ENCODE results near the gene PRKX. TPM values are rescaled to one million over a fixed set of nuclear protein-coding genes. Genes with fewer than 3 reads are reported as not detected.
A peak's percentile ranks its signal among the peaks of the same experiment; 100 is the strongest.

The PRKX gene
- total RNA-seq, 1 experiment from 2014 or later = 20.5 TPM

DNA sequence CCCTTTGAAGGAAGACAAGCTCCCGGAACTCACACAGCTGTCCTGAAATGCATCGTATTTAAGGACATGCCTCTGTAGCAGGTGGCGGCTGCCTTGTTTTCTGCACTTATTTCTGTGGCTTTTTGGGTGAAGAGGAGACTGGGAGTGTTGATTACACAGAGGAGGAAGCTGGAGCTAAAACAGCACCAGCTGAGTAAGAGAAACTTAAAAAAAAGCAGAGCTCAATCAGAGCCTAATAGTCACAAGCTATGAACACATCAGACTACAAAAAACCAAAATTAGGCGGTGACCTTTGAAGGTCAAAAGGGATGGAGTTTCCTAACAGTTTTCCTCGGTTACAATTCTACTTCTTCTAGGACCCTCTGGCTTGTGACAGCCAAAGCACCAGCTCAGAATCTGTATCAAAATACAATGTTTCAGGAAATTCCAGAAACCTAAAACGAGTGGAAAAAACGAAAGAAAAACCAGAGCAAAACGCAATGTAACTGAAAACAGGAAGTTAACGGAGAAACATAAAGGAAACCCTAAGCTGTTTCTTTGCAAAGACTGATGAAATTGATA, 13.5 kb downstream of the PRKX start (continued):
- no peak for TF ChIP-seq TCF7L2 (IDR thresholded peaks at IDR 0.05; ENCODE audit: low read depth, low read length)

DNA sequence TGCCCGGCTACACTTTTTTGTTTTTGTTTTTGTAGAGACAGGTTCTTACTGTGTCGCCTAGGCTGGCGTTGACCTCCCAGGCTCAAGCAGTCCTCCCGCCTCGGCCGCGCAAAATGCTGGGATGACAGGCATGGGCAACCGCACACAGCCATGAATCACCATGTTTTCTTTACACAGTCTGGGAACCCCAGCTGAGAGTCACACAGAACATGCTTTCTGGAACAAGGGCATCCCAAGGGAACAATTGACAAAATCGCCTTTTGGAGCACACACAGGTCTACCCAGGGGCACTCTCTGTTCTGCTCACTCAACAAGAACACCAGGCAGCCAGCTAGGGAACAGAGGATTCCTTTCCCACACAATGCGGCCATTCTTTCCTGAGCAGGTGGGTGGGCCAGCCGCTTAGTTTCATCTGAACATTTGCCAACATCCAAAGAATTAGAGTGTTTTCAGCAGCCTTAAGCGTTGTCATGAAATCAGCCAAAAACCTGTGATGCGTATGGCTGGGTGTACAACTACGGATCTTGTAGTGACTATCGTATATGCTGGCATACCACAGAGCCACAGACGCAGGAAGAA, 15.7 kb downstream of the PRKX start:
- ATAC-seq (peak; percentile 69), DNase-seq (ENCODE audit: low read depth, low spot score) (no peak)
- BruUV-seq (replicated peaks) = no TSS peak
- Histone ChIP-seq H3K36me3 (ENCODE audit: control insufficient read depth, insufficient read depth, low read length) (no peaks in the 10 kb centered on the region), H3K27ac (ENCODE audit: low read length) (no peak overlapping the region), H3K4me3 (ENCODE audit: low read depth in 2 of 2, low read length in 2 of 2) (no peak overlapping the region), H3K27me3 (ENCODE audit: control insufficient read depth, insufficient read depth, low read length) (no peaks in the 10 kb centered on the region), H3K4me1 (ENCODE audit: control insufficient read depth, insufficient read depth, low read length) (no peaks in the 10 kb centered on the region; the same call in 1 of the 2 replicates), H3K9me3 (ENCODE audit: control insufficient read depth, insufficient read depth, low read depth, low read length) (no peaks in the 10 kb centered on the region)
- ChIA-PET POLR2A (no interaction called here), CTCF (no interaction called here)
- TF ChIP-seq TCF7L2 (IDR thresholded peaks at IDR 0.05; ENCODE audit: low read depth, low read length) = no peak
- TF ChIP-seq, protein P1, sequence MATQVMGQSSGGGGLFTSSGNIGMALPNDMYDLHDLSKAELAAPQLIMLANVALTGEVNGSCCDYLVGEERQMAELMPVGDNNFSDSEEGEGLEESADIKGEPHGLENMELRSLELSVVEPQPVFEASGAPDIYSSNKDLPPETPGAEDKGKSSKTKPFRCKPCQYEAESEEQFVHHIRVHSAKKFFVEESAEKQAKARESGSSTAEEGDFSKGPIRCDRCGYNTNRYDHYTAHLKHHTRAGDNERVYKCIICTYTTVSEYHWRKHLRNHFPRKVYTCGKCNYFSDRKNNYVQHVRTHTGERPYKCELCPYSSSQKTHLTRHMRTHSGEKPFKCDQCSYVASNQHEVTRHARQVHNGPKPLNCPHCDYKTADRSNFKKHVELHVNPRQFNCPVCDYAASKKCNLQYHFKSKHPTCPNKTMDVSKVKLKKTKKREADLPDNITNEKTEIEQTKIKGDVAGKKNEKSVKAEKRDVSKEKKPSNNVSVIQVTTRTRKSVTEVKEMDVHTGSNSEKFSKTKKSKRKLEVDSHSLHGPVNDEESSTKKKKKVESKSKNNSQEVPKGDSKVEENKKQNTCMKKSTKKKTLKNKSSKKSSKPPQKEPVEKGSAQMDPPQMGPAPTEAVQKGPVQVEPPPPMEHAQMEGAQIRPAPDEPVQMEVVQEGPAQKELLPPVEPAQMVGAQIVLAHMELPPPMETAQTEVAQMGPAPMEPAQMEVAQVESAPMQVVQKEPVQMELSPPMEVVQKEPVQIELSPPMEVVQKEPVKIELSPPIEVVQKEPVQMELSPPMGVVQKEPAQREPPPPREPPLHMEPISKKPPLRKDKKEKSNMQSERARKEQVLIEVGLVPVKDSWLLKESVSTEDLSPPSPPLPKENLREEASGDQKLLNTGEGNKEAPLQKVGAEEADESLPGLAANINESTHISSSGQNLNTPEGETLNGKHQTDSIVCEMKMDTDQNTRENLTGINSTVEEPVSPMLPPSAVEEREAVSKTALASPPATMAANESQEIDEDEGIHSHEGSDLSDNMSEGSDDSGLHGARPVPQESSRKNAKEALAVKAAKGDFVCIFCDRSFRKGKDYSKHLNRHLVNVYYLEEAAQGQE (IDR thresholded peaks at IDR 0.05; ENCODE audit: insufficient read depth in 1 of 2, low read depth in 2 of 2, low read length in 1 of 2) = no peak
- TF ChIP-seq, protein P2, sequence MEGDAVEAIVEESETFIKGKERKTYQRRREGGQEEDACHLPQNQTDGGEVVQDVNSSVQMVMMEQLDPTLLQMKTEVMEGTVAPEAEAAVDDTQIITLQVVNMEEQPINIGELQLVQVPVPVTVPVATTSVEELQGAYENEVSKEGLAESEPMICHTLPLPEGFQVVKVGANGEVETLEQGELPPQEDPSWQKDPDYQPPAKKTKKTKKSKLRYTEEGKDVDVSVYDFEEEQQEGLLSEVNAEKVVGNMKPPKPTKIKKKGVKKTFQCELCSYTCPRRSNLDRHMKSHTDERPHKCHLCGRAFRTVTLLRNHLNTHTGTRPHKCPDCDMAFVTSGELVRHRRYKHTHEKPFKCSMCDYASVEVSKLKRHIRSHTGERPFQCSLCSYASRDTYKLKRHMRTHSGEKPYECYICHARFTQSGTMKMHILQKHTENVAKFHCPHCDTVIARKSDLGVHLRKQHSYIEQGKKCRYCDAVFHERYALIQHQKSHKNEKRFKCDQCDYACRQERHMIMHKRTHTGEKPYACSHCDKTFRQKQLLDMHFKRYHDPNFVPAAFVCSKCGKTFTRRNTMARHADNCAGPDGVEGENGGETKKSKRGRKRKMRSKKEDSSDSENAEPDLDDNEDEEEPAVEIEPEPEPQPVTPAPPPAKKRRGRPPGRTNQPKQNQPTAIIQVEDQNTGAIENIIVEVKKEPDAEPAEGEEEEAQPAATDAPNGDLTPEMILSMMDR (IDR thresholded peaks at IDR 0.05) = no peak
- no peak for TF ChIP-seq POLR2AphosphoS5 (IDR thresholded peaks at IDR 0.05; ENCODE audit: low read depth, low read length)
- no peak for TF ChIP-seq SIN3A (IDR thresholded peaks at IDR 0.05; ENCODE audit: borderline replicate concordance, insufficient read depth, low read depth, low read length)
- in situ Hi-C loops (cut with HindIII; ENCODE audit: low pct_unique_long_range_greater_than_20kb, low sequenced_read_pairs) = no loop called here
- intact Hi-C loops (cut with micrococcal nuclease; ENCODE audit: unreplicated experiment) = no loop called here

DNA sequence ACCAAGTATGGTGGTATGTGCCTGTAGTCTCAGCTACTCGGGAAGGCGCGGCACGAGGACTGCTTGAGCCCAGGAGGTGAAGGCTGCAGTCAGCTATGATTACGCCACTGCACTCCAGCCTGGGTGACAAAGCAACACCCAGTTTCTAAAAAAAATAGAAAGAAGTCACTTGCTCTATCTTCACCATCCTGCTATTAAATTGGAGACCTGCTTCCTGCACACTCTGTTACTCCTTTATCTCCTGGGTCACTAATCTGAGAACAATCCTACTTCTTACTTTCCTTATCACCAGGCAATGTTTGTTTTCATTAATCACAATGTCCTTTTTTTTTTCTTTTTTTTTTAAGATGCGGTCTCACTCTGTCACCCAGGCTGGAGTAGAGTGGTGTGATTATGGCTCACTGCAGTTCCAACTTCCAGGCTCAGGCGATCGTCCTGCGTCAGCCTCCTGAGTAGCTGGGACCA, 16.2 kb downstream of the PRKX start:
- in situ Hi-C loops (cut with HindIII; ENCODE audit: low pct_unique_long_range_greater_than_20kb, low sequenced_read_pairs) = no loop called here
- intact Hi-C loops (cut with micrococcal nuclease; ENCODE audit: unreplicated experiment) = no loop called here
- no TSS peak for BruUV-seq (replicated peaks)
- no peak overlapping the region for H3K4me3 ChIP-seq (ENCODE audit: low read depth in 2 of 2, low read length in 2 of 2)
- TF ChIP-seq TCF7L2 (IDR thresholded peaks at IDR 0.05; ENCODE audit: low read depth, low read length) (no peak), POLR2AphosphoS5 (IDR thresholded peaks at IDR 0.05; ENCODE audit: low read depth, low read length) (no peak), SIN3A (IDR thresholded peaks at IDR 0.05; ENCODE audit: borderline replicate concordance, insufficient read depth, low read depth, low read length) (no peak)
- TF ChIP-seq, protein P1 (IDR thresholded peaks at IDR 0.05; ENCODE audit: insufficient read depth in 1 of 2, low read depth in 2 of 2, low read length in 1 of 2) = no peak
- TF ChIP-seq, protein P2 (IDR thresholded peaks at IDR 0.05) = no peak
- H3K4me1 ChIP-seq (ENCODE audit: control insufficient read depth, insufficient read depth, low read length) = no peaks in the 10 kb centered on the region; the same call in 1 of the 2 replicates
- H3K9me3 ChIP-seq (ENCODE audit: control insufficient read depth, insufficient read depth, low read depth, low read length) = no peaks in the 10 kb centered on the region
- POLR2A ChIA-PET = no interaction called here
- H3K27me3 ChIP-seq (ENCODE audit: control insufficient read depth, insufficient read depth, low read length) = no peaks in the 10 kb centered on the region
- DNase-seq (ENCODE audit: low read depth, low spot score) (no peak), ATAC-seq (no peak)
- H3K27ac ChIP-seq (ENCODE audit: low read length) = no peak overlapping the region
- CTCF ChIA-PET = no interaction called here
- no peaks in the 10 kb centered on the region for H3K36me3 ChIP-seq (ENCODE audit: control insufficient read depth, insufficient read depth, low read length)
